Lung (tissue), 12 donors: ENCODE data around the gene AKNAD1. TPM values are rescaled to one million over a fixed set of nuclear protein-coding genes. Genes with fewer than 3 reads are reported as not detected.

ENCODE experiments used
- ATAC-seq: fragments of 200-7000 bp; cut with Tn5 transposase; one replicate; pipeline ENCODE4 v1.9.1; 2020; ENCODE audit warnings: moderate number of reproducible peaks; ENCODE audit not compliant: insufficient read depth, low FRiP score
- DNase-seq, 3 donors: peaks; one replicate each; pipeline ENCODE4 v3.0.0-alpha.2; 2013 to 2017
- H3K27ac ChIP-seq, 2 donors: one replicate each; pipeline ENCODE4 v1.5.1; 2013; ENCODE audit warnings: mild to moderate bottlenecking in 2 of 2, moderate library complexity in 2 of 2, control low read depth in 1 of 2, inconsistent platforms in 1 of 2, low read depth in 1 of 2, low read length in 1 of 2
- H3K27me3 ChIP-seq, 3 donors: one replicate each; pipeline ENCODE4 v1.5.1; 2013; ENCODE audit warnings: low read length in 2 of 3; ENCODE audit not compliant: control insufficient read depth in 3 of 3, insufficient read depth in 3 of 3
- H3K36me3 ChIP-seq, 4 donors: one replicate each; pipeline ENCODE4 v1.5.1; 2013; ENCODE audit warnings: low read length in 4 of 4, mild to moderate bottlenecking in 1 of 4, moderate library complexity in 1 of 4; ENCODE audit not compliant: control insufficient read depth in 4 of 4, insufficient read depth in 4 of 4
- H3K4me1 ChIP-seq, 5 donors: one replicate each; pipeline ENCODE4 v1.5.1; 2013; ENCODE audit warnings: low read length in 5 of 5, mild to moderate bottlenecking in 2 of 5, moderate library complexity in 1 of 5; ENCODE audit not compliant: control insufficient read depth in 5 of 5, insufficient read depth in 5 of 5
- H3K4me3 ChIP-seq: one replicate; pipeline ENCODE4 v1.5.1; 2013; ENCODE audit warnings: mild to moderate bottlenecking, control low read depth, moderate library complexity
- H3K9ac ChIP-seq, 2 donors: one replicate each; pipeline ENCODE4 v1.5.1; 2013; ENCODE audit warnings: low read length in 2 of 2, control low read depth in 1 of 2; ENCODE audit not compliant: insufficient read depth in 1 of 2
- H3K9me3 ChIP-seq, 4 donors: one replicate each; pipeline ENCODE4 v1.5.1; 2013; ENCODE audit warnings: low read length in 3 of 4, mild to moderate bottlenecking in 1 of 4, moderate library complexity in 1 of 4; ENCODE audit not compliant: control insufficient read depth in 4 of 4, insufficient read depth in 3 of 4
- CTCF ChIP-seq: IDR thresholded peaks from 2 replicates; pipeline ENCODE4 v1.5.1; 2012; ENCODE audit warnings: mild to moderate bottlenecking; ENCODE audit errors: control extremely low read depth, extremely low read depth
- WGBS, 2 donors: extraction: QIAGEN DNeasy Blood & Tissue Kit; methylation state at CpG; one replicate each; pipeline ENCODE4 v1.1.7; 2013; 5-methylcytosine and 5-hydroxymethylcytosine counted together
- polyA plus RNA-seq, 2 donors: library from polyadenylated mRNA; stranded (reverse); fragments of 200-250 nt; gene quantifications; one replicate each; pipeline ENCODE4 v1.2.1, GENCODE V29; 2013
- total RNA-seq, 2 donors: library from RNA; depleted of rRNA in 1 of 2; stranded (reverse); fragments of >200 nt in 1 of 2; gene quantifications; one replicate each; pipeline ENCODE4 v1.2.1, GENCODE V29; 2014 to 2021
- donor health status: control.
- donor health status: control.
- donor health status: Bipolar disorder and iron deficiency.
- donor health status: healthy.
- donor health status: DM: yes; HTN: yes; CAD: no.

The AKNAD1 gene
- total and polyA plus RNA-seq, 4 donors, result 0.02 to 0.31 (median 0.22) TPM; not detected in 1

DNA sequence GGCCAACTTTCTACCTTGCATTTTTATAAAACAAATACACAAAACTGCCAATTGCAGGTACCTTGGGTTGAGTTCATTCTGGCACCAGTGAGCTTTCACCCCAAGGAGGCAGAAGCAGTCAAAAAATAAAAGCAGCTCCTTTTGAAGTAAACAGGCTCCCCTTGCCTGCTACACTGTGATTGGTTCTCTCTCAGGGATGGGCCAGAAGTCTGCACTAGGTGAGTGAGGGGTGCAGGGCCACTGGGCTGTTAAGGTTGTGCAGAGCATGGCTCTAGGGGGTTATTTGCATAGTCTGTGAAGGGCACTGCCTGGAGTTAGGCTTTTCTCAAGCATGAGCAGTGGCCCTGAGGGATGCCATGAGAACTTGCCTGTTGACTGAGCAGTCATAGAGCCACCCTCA, 39.1 kb downstream of the AKNAD1 start:
- Histone ChIP-seq H3K9me3 (no peaks in the 10 kb centered on the region), H3K9ac (peak overlapping the region in 1 of 2 donors; percentile 38), H3K27me3 (no peaks in the 10 kb centered on the region), H3K36me3 (no peaks in the 10 kb centered on the region), H3K27ac (peak overlapping the region in 1 of 2 donors; percentile 26), H3K4me3 (no peak overlapping the region), H3K4me1 (peaks cover 0 to 38% (median 16%) of the 10 kb centered on the region in 5 donors)
- DNase-seq, result no peak
- no peak for TF ChIP-seq CTCF
- no peak for ATAC-seq

DNA sequence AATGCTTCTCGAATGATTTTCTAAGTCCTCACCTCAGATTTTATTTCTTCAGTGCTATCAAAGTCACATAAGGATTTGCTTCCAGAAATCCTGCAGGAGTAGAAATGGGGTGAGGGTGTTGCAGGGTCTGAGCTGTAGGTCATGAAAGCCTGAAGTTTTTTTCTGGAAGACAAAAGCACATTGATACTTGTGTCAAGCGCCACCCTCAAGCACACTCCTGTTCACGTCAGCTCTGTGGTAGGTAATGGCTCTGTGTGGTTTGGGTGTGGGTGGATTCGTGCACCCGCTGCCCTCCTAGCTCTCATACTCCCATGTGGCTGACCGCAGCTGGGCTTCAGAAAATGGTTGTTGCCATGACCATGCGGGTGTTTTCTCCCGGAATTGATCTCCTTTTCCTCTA, 39.9 kb downstream of the AKNAD1 start:
- Histone ChIP-seq H3K27me3 (no peaks in the 10 kb centered on the region), H3K9me3 (no peaks in the 10 kb centered on the region), H3K36me3 (no peaks in the 10 kb centered on the region), H3K27ac (peak overlapping the region; percentile 78), H3K4me3 (no peak overlapping the region), H3K4me1 (peaks cover 0 to 38% (median 16%) of the 10 kb centered on the region in 5 donors), H3K9ac (peak overlapping the region; percentile 49 to 79)
- no peak for TF ChIP-seq CTCF
- peak; percentile 59 for ATAC-seq
- WGBS, 2 donors, result 63 to 79% methylated on average over 8 of the region's 8 CpGs
- peak in 2 of 3 donors; percentile 43 to 55 for DNase-seq

GRCh38 chr1:108816049-108816893, 40.6 kb downstream of the AKNAD1 start:
- H3K27me3 ChIP-seq, result no peaks in the 10 kb centered on the region
- H3K36me3 ChIP-seq, result no peaks in the 10 kb centered on the region
- no peak overlapping the region for H3K4me3 ChIP-seq
- 37 to 48% methylated on average over 12 of the region's 12 CpGs for WGBS, 2 donors
- TF ChIP-seq CTCF, result no peak
- H3K9me3 ChIP-seq, result no peaks in the 10 kb centered on the region
- ATAC-seq (peak; percentile 66), DNase-seq (peak; percentile 94 to 98 (median 96))
- H3K9ac ChIP-seq, result peak overlapping the region; percentile 49 to 79
- peak overlapping the region; percentile 78 for H3K27ac ChIP-seq
- H3K4me1 ChIP-seq, result peaks cover 0 to 38% (median 16%) of the 10 kb centered on the region in 5 donors
